IgD-negative memory B cell (primary cell): ENCODE data around the gene GLRA1. TPM values are rescaled to one million over a fixed set of nuclear protein-coding genes. Genes with fewer than 3 reads are reported as not detected.
"Not testable (repeated sequence)": the region's sequence is repeated elsewhere in the genome, so short reads cannot be mapped to it uniquely, and the experiment has no call there.

Experiments used
- H3K27ac Mint-ChIP-seq, 3 donors: one replicate each; pipeline ENCODE4 v1.8.0; 2020 to 2022; ENCODE audit warnings: mild to moderate bottlenecking in 3 of 3, mixed read lengths in 3 of 3, moderate library complexity in 1 of 3
- H3K27me3 Mint-ChIP-seq: one replicate; pipeline ENCODE4 v1.8.0; 2021; ENCODE audit warnings: mixed read lengths
- H3K36me3 Mint-ChIP-seq: one replicate; pipeline ENCODE4 v1.8.0; 2020; ENCODE audit warnings: mild to moderate bottlenecking, mixed read lengths
- H3K4me1 Mint-ChIP-seq, 3 donors: one replicate each; pipeline ENCODE4 v1.8.0; 2020 to 2022; ENCODE audit warnings: mixed read lengths in 3 of 3, mild to moderate bottlenecking in 1 of 3
- H3K4me3 Mint-ChIP-seq, 4 donors: one replicate each; pipeline ENCODE4 v1.8.0; 2020 to 2022; ENCODE audit warnings: mild to moderate bottlenecking in 4 of 4, mixed read lengths in 4 of 4, moderate library complexity in 3 of 4
- H3K9me3 Mint-ChIP-seq, 3 donors: one replicate each; pipeline ENCODE4 v1.8.0; 2020 to 2021; ENCODE audit warnings: mixed read lengths in 3 of 3, mild to moderate bottlenecking in 1 of 3
- polyA plus RNA-seq: library from polyadenylated mRNA; unstranded; fragments of 300-500 nt; fragmentation: Illumina TruSeq; gene quantifications from one replicate; pipeline ENCODE4 v1.2.3, GENCODE V29; 2021

The GLRA1 gene
- polyA plus RNA-seq, 1 donor from 2014 or later, result not detected

GRCh38 chr5:151846765-151847164 lies 77.9 kb downstream of the GLRA1 start:
- Mint-ChIP-seq H3K9me3 (no peaks in the 10 kb centered on the region), H3K4me3 (no peak overlapping the region), H3K36me3 (no peaks in the 10 kb centered on the region), H3K27ac (no peak overlapping the region), H3K4me1 (no peaks in the 10 kb centered on the region), H3K27me3 (no peaks in the 10 kb centered on the region)

DNA sequence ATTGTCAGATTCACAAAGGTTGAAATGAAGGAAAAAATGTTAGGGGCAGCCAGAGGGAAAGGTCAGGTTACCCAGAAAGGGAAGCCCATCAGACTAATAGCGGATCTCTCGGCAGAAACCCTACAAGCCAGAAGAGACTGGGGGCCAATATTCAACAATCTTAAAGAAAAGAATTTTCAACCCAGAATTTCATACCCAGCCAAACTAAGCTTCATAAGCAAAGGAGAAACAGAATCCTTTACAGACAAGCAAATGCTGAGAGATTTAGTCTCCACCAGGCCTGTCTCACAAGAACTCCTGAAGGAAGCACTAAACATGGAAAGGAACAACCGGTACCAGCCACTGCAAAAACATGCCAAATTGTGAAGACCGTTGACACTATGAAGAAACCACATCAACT lies 91.8 kb downstream of the GLRA1 start:
- not testable (repeated sequence) for H3K4me1 Mint-ChIP-seq, H3K27ac Mint-ChIP-seq, H3K4me3 Mint-ChIP-seq, H3K36me3 Mint-ChIP-seq, H3K27me3 Mint-ChIP-seq
- peaks cover 10 to 42% (median 37%) of the 10 kb centered on the region in 3 donors for H3K9me3 Mint-ChIP-seq

DNA sequence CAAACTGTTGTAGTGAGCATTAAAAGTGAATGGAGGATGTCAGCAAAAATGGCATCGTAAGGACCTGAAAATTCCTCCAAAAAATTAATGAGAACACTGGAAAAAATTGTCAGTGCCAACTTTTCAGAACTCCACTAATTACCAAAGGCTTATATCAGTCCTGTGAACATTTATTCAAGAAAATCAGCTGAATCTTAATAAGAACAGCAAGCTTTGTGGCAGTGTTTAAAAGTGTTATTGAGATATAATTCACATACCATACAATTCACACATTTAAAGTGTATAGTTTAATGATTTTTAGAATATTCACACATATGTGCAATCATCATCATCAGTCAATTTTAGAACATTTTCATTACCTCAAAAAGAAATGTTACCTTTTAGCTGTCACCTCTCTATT lies 95.3 kb downstream of the GLRA1 start:
- Mint-ChIP-seq H3K4me1 (peaks cover 0 to 7% (median 5%) of the 10 kb centered on the region in 3 donors), H3K36me3 (peaks cover 9% of the 10 kb centered on the region), H3K4me3 (no peak overlapping the region), H3K27ac (no peak overlapping the region), H3K27me3 (peaks cover 2% of the 10 kb centered on the region), H3K9me3 (peaks cover 10 to 18% (median 18%) of the 10 kb centered on the region in 3 donors)

DNA sequence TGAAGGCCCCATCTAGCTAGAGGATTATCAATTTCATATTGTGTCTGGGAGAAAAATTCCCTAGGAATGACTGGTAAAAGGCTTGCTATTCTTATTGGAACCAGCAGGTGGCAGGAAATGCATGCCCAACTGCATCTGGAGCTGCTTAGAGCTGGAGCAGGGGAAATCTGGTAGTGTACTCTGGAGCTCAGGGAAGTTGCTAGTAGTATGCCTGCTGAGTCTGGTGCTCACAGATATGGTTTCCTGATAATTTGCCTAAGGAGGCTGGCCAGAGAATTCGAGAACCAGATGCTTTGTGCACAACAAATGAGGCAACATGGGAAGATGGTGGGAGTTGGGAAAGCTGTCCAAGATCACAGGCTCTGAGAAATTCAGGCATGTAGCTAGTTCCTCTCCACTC lies 99.2 kb downstream of the GLRA1 start:
- Mint-ChIP-seq H3K27me3 (no peaks in the 10 kb centered on the region), H3K27ac (no peak overlapping the region), H3K4me3 (no peak overlapping the region), H3K9me3 (no peaks in the 10 kb centered on the region), H3K36me3 (peaks cover 6% of the 10 kb centered on the region), H3K4me1 (peaks cover 0 to 5% (median 4%) of the 10 kb centered on the region in 3 donors)

DNA sequence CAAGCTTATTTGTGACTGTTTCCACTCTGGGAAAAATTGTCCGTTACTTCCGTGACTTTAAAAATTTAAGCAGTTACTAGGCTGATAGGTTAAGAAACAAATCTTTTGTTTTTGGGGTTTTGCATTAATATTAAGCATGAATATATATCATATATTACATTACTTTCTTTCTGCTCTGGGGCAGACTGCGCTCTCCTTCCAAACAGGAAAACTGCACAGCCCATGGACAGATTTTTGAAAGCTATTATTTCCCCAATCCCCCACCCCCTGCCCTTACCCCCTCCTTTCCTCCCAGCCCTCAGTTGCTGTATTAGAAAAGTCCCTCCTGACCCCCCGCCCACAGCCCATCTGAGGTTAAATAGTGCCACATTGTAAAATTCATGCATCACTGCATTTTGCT lies 102.5 kb downstream of the GLRA1 start:
- Mint-ChIP-seq H3K4me1 (peaks cover 0 to 4% (median 3%) of the 10 kb centered on the region in 3 donors), H3K27ac (no peak overlapping the region), H3K36me3 (peaks cover 3% of the 10 kb centered on the region), H3K9me3 (no peaks in the 10 kb centered on the region), H3K4me3 (no peak overlapping the region), H3K27me3 (no peaks in the 10 kb centered on the region)

- Mint-ChIP-seq H3K4me1 (peaks cover 0 to 4% (median 3%) of the 10 kb centered on the region in 3 donors), H3K9me3 (no peaks in the 10 kb centered on the region), H3K36me3 (peaks cover 3% of the 10 kb centered on the region), H3K27ac (no peak overlapping the region), H3K27me3 (no peaks in the 10 kb centered on the region), H3K4me3 (no peak overlapping the region)
Observed at GRCh38 chr5:151820903-151821302, 103.7 kb downstream of the GLRA1 start.

- peaks cover under 1% of the 10 kb centered on the region for H3K36me3 Mint-ChIP-seq
- no peaks in the 10 kb centered on the region for H3K9me3 Mint-ChIP-seq
- H3K4me3 Mint-ChIP-seq, result no peak overlapping the region
- peaks cover 0 to 1% (median under 1%) of the 10 kb centered on the region in 3 donors for H3K4me1 Mint-ChIP-seq
- no peaks in the 10 kb centered on the region for H3K27me3 Mint-ChIP-seq
- no peak overlapping the region for H3K27ac Mint-ChIP-seq
Observed at GRCh38 chr5:151820271-151820670, 104.4 kb downstream of the GLRA1 start.

DNA sequence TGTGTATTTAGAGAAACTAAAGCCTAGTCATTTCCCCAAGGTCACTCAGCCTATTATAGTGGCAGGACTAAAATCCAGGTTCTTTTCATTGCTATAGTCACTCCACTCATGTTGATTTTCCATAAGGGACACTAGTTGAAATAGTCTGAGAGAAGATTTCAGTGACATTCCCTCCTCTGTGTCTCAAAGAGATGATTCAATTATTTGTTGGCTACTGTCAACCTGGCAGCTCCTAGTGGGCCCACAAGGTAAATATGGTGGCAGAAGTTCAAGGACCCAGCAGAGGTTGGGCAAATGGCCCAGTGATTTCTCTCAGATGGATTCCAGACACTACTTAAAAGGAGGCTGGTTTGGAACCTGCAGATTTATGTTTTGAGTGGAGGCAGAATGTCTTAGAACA lies 104.8 kb downstream of the GLRA1 start:
- H3K27me3 Mint-ChIP-seq, result no peaks in the 10 kb centered on the region
- H3K4me3 Mint-ChIP-seq, result no peak overlapping the region
- H3K36me3 Mint-ChIP-seq, result no peaks in the 10 kb centered on the region
- no peaks in the 10 kb centered on the region for H3K4me1 Mint-ChIP-seq
- H3K27ac Mint-ChIP-seq, result no peak overlapping the region
- H3K9me3 Mint-ChIP-seq, result no peaks in the 10 kb centered on the region

DNA sequence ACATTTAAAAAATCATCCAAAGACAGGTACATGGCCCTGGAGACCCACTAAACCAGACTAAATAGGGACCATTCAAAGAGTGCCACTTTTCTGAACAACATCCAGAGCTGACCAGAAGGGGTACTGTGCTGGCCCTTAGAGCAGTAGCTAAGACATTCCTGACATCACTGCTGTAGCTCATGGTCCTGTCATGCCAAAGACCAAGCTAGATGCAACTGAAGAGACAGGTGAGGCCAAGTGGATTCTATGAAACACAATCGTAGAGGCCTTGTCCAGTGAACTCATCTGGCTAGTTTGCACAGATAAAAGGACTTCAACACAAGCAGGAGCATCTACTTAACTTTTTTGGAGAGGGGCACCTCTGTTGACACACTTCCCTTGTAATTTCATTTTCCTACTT lies 109.6 kb downstream of the GLRA1 start:
- Mint-ChIP-seq H3K9me3 (no peaks in the 10 kb centered on the region), H3K36me3 (peaks cover 3% of the 10 kb centered on the region), H3K27ac (no peak overlapping the region), H3K4me3 (no peak overlapping the region), H3K4me1 (no peaks in the 10 kb centered on the region), H3K27me3 (no peaks in the 10 kb centered on the region)

DNA sequence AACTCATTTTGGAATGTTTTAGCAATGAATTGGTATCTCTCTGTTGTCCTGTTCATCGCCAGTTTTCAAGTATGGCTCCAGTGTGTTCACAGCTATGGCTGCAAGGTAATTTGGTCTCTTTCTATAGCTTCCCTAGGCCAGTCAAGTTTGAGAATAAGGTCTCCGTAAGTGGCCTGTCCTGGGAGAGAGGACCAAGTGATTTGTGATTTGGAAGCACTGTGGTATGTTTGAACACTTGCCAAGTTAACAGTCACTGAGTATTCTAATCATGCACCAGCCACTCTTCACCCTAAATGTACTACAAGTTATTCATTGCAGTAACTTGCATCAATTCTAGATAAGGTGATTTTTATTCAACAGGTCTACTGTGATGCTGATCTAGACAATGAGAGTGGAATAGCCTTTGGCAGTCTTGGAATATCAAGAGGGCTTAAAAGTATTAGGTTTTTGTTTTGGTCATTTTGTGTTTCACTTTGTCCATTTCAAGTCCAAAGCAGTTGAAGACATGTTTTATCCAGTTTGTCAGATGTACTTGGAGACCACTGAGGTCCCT lies 111.8 kb downstream of the GLRA1 start:
- Mint-ChIP-seq H3K36me3 (peaks cover 3% of the 10 kb centered on the region), H3K9me3 (no peaks in the 10 kb centered on the region), H3K4me3 (no peak overlapping the region), H3K27me3 (no peaks in the 10 kb centered on the region), H3K27ac (no peak overlapping the region), H3K4me1 (peaks cover 0 to 4% (median 0%) of the 10 kb centered on the region in 3 donors)

GRCh38 chr5:151811593-151812321 lies 112.9 kb downstream of the GLRA1 start:
- Mint-ChIP-seq H3K36me3 (peaks cover 3% of the 10 kb centered on the region), H3K4me3 (no peak overlapping the region), H3K9me3 (no peaks in the 10 kb centered on the region), H3K27me3 (no peaks in the 10 kb centered on the region), H3K4me1 (peaks cover 0 to 4% (median 0%) of the 10 kb centered on the region in 3 donors), H3K27ac (no peak overlapping the region)

- peaks cover 9% of the 10 kb centered on the region for H3K36me3 Mint-ChIP-seq
- peaks cover 0 to 4% (median 0%) of the 10 kb centered on the region in 3 donors for H3K4me1 Mint-ChIP-seq
- H3K4me3 Mint-ChIP-seq, result no peak overlapping the region
- H3K9me3 Mint-ChIP-seq, result no peaks in the 10 kb centered on the region
- no peak overlapping the region for H3K27ac Mint-ChIP-seq
- no peaks in the 10 kb centered on the region for H3K27me3 Mint-ChIP-seq
Observed at GRCh38 chr5:151810897-151811296, 113.8 kb downstream of the GLRA1 start.

GRCh38 chr5:151810449-151810848 lies 114.2 kb downstream of the GLRA1 start:
- H3K27ac Mint-ChIP-seq, result no peak overlapping the region
- no peak overlapping the region for H3K4me3 Mint-ChIP-seq
- H3K27me3 Mint-ChIP-seq, result no peaks in the 10 kb centered on the region
- H3K9me3 Mint-ChIP-seq, result no peaks in the 10 kb centered on the region
- peaks cover 0 to 5% (median 0%) of the 10 kb centered on the region in 3 donors for H3K4me1 Mint-ChIP-seq
- peaks cover 10% of the 10 kb centered on the region for H3K36me3 Mint-ChIP-seq

- peaks cover 10% of the 10 kb centered on the region for H3K36me3 Mint-ChIP-seq
- H3K9me3 Mint-ChIP-seq, result no peaks in the 10 kb centered on the region
- no peak overlapping the region for H3K27ac Mint-ChIP-seq
- no peak overlapping the region for H3K4me3 Mint-ChIP-seq
- H3K27me3 Mint-ChIP-seq, result no peaks in the 10 kb centered on the region
- peaks cover 0 to 5% (median 0%) of the 10 kb centered on the region in 3 donors for H3K4me1 Mint-ChIP-seq
Observed at GRCh38 chr5:151808451-151809169, 116.0 kb downstream of the GLRA1 start.

- Mint-ChIP-seq H3K4me3 (peak overlapping the region in 1 of 4 donors; percentile 31), H3K36me3 (peaks cover 10% of the 10 kb centered on the region), H3K27me3 (no peaks in the 10 kb centered on the region), H3K27ac (no peak overlapping the region), H3K4me1 (peaks cover 0 to 5% (median 0%) of the 10 kb centered on the region in 3 donors), H3K9me3 (no peaks in the 10 kb centered on the region)
Observed at GRCh38 chr5:151805414-151806223, 119.0 kb downstream of the GLRA1 start.
